Measurements from ENCODE around the gene RALBP1.

DNA sequence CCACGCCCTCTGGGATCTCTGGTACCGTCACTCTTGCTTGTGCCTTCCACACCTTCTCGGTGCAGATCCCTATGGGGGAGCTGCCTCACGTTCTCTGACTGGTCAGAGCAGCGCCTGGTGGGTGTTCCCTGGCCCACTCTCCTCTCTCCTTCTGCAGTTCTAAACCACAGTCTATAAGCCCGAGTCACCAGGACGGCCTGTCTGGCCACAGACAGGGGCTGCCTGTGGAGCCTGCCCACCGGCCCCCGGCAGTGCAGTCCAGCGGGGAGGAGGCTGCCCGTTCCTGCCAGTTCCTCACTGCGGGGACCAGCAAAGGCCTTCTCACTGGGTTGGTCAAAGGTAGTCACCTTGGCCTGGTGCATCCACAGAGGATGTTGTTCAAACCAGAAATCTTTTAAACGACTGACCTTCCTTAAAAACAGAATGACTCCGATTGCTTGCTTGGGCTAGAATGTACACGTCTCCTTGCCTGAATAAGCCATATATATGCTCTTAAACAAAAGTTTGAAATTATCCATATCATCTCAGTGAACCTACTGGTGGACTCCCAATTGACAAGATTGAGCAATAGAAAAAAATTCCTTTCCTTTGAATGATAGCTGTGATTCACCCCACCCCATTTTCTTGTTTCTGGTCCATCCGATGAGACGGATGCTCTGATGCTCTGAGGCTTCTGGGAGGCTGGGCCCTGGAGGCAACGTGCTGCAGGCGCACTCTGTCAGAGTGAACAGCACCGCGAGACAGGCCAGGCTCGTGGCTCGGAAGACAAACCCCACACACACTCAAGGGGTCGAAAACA lies 61.2 kb downstream of the RALBP1 start:
- TF ChIP-seq CTCF (IDR thresholded peaks at IDR 0.05): no peak
- TF ChIP-seq EP300 (IDR thresholded peaks at IDR 0.05): no peak
- TF ChIP-seq POLR2A (IDR thresholded peaks at IDR 0.05): no peak
